ENCODE results near the gene KLHL15.

GRCh38 chrX:23952391-23952790 lies 74.6 kb downstream of the KLHL15 start:
- no peak for TF ChIP-seq CTCF (conservative IDR thresholded peaks at IDR 0.05; ENCODE audit: low read length)
- no peak for TF ChIP-seq EZH2phosphoT487 (IDR thresholded peaks at IDR 0.05; ENCODE audit: borderline replicate concordance, low read depth, low read length)

Measured in OCI-LY7 (cell line).